Globus pallidus (tissue), 1 donor: Measurements from ENCODE around the gene WDR70.
"Not testable (repeated sequence)": the region's sequence is repeated elsewhere in the genome, so short reads cannot be mapped to it uniquely, and the experiment has no call there.

Source experiments
- DNase-seq: peaks from one replicate; pipeline ENCODE4 v3.0.0-alpha.2; 2015; ENCODE audit warnings: low spot score

The WDR70 gene

DNA sequence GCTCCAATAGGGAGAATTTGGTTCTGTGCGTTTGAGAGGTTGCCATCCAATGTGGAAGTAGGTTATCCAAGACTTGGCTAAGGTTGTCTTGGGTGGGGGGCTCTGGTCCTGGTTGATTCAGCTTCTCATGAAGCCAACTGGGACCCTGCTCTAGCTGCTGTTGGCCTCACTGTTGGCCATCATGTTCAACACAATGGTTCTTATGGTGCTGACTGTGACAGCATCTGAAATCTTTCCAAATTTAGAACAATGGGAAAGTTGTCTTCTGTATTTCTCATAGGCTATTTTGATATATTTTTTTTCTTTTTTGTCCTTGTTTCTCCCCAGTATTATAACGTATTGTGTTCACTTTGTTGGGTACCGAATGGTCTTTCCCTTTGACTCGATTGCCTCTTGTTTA lies 388.8 kb downstream of the WDR70 start:
- peak; percentile 90 for DNase-seq

DNA sequence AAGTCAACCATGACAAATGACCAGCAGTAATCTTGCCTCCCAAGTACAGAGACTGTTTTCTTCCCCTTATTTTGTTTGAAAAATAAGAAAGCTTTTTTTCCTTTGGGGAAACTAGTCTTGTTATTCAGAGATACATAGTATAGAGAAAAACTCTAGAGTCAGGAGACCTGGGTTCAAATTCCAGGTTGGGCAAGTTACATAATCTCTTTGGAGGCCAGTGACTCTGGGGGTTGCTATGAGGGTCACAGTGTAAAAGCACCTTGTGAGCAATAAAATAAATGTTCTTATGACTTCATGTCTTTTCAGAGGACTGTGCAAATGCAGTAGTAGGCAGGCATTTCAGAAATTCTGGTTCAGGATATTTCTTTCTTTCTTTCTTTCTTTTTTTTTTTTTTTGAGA lies 389.3 kb downstream of the WDR70 start:
- no peak for DNase-seq

DNA sequence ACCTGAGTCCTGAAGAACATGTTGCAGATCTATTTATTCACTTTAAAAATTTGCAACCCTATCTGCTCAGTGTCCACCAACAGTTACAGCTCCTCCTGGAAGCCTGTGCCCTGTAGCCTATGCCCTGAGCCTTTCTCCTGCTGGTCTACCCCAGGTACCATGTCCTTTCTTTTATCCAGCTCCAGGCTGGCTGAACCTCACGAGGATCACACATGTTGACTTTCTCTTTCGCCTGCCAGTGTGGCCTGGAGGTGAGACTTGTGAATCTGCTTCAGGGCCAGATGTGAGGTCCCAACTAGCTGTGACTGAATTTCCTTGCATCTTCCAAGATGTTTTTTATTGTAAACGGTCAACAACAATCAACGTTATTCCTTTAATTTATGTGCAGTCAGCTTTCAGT lies 390.0 kb downstream of the WDR70 start:
- no peak for DNase-seq

DNA sequence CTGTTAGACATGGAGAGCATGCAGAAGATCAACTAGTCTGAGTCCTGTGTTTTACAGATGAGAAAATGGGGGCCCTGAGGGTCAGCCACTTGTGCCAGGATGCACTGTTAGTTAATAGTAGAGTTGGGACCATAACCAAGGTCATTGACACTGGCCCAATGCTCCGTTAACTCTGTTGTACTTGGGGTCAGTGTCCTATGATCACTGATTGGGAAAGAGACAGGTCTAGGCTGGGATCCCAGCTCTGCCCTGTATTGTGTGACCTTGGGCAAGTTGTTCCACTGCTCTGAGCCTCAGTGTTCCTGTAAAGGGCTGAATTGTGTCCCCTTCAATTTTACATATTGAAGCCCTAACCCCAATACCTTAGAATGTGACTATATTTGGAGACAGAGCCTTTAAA lies 390.7 kb downstream of the WDR70 start:
- DNase-seq = no peak

DNA sequence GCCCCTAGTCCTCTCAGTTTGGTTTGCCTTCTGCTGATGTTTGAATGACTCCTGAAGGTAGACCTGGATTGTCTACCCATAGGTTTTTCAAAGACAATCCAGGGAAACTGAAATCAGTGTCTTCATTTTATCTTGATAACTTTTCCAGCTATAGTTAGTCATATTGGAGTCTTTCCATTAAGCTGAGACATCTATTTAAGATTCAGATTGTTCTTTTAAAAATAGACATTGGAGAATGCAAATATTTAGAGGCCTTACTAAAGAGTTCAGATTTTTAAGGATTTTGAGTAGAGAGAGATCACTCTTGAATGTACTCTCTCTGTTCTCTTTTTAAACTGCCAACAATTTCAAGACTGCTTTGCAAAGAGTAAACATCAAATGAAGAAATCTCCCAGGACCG lies 391.7 kb downstream of the WDR70 start:
- DNase-seq = no peak

GRCh38 chr5:37771203-37771611 lies 392.1 kb downstream of the WDR70 start:
- no peak for DNase-seq

DNA sequence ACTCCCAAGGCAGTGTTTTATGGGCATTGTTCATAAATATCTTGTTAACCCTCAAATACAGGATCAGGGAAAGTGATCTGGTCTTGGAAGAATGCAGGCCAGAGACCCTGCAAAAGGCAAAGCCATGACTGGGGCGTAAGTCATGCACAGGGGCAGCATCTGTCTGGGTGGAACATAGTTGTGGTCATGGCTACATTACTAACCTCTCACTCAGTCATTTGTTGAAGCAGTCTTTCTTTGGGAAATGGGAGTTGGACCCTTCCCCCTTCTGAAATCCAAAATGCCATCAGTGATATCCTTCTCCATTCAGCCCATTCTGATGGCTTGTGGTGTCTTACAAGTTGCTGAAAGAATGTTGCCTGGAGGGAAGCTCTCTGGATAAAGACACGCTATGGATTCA lies 392.6 kb downstream of the WDR70 start:
- DNase-seq = no peak

DNA sequence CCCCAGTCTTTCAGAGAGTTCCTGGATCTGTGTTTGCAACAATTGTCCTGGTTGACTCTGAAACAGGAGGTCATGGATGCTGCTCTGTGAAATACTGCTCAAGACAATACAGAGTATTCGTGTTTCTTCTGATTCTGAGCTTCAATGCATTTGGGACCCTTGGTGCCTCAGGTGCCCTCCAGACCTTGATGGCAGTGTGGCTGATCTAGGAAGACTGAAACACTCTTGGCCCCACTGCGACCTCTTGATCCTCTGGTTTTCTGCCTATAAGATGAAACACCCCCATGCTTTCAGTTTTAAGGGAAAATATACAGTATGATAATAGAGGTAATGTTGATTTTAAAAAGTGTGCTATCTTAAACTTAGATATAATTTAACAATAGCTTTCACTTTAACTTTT lies 393.1 kb downstream of the WDR70 start:
- no peak for DNase-seq

DNA sequence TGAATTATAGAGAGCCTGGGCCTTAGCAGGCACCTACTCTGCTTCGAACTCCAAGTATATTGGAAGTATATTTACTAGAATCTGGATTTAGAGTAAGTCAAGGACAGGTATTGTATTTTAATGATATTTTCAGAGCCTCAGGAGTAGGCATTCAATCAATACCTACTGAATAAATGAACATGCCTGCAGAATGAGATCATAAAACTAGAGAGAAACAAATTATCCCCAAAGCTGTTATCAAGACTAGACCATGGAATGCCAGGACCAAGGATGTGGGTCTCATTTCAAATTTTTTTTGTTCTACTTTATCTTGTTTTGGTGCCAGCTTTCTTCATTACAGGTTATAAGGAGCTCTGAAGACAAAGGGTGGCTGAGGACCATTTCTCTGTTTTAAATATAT lies 394.7 kb downstream of the WDR70 start:
- DNase-seq = no peak

DNA sequence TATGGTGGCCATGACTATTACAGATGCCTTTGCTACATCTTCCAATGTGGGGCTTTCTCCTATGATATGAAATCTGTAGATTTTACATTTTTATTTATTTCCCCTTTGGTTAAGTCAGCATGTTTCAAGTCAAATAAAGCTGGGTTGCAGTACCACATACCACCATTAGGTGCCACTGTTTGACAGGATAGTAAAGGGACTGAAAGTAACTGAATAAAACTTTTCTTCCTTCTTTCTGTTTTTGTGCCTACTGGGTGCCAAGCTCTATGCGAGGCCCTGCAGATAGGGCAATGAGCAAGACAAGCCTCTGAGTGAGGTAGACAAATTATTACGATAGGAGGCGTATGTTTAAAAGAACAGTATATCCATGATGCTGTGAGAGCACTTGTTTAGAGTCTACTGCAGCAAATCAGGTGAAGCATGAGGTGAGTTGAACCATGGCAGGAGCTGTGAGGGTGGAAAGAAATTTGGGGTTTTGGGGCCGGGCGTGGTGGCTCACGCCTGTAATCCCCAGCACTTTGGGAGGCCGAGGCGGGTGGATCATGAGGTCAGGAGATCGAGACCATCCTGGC lies 395.9 kb downstream of the WDR70 start:
- no peak for DNase-seq

- no peak for DNase-seq
Observed at GRCh38 chr5:37776826-37777225, 397.7 kb downstream of the WDR70 start.

- no peak for DNase-seq
Observed at GRCh38 chr5:37777432-37778130, 398.5 kb downstream of the WDR70 start.

DNA sequence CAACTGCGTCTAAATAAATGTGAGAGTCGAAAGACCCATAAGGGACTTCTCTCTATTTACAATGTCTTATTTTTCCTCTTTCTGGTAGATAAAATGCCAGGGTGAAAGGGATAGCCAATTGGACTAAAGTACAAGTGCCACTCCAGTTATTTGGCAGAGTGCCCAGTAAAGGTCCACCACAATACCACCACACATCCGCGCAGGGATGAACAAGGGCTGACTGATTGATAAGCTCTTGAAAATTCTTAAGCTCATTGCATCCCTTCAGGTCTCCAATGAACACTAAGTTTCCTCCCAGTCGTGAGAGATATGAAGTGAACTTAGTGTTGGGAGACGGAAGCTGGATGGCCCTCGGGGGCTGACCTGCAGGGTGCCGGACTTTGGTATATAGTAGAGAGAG lies 402.3 kb downstream of the WDR70 start:
- not testable (repeated sequence) for DNase-seq

DNA sequence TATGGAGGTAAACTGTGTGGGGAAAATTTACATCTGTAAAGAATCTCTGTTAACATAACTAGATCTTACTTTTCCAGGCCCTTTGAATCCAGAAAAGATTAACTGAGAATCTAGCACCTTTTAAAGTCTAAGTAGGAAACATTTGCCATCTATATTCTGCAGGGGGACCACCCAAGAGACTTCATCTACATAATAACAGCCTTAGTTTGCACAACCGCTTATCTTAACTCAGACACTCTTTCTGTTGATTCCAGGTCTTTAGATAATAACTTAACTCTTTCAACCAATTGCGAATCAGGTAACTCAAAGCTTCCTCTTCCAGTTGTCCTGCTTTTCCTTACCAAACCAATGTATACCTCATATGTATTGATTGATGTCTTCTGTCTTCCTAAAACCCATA lies 407.3 kb downstream of the WDR70 start:
- DNase-seq = no peak

GRCh38 chr5:37786862-37787519 lies 407.9 kb downstream of the WDR70 start:
- DNase-seq = no peak

DNA sequence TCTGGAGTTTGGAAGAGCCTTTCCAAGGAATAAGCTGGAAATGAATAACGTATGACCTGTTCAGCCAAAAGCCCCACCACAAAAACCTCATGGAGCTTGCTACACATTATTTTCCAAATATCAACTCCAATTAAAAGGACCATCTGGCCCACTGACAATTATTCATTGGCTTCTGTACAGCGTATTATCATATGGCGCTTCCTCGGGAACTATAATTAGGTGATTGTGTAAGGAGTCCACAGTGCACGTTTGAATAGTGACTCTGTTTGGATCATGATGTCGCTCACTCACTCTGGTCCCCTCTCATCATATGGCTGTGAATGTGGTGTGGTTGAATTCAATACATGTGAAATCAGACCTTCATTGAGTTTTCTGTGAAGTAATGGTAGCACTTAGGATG lies 408.6 kb downstream of the WDR70 start:
- no peak for DNase-seq

GRCh38 chr5:37789991-37790390 lies 410.9 kb downstream of the WDR70 start:
- no peak for DNase-seq

DNA sequence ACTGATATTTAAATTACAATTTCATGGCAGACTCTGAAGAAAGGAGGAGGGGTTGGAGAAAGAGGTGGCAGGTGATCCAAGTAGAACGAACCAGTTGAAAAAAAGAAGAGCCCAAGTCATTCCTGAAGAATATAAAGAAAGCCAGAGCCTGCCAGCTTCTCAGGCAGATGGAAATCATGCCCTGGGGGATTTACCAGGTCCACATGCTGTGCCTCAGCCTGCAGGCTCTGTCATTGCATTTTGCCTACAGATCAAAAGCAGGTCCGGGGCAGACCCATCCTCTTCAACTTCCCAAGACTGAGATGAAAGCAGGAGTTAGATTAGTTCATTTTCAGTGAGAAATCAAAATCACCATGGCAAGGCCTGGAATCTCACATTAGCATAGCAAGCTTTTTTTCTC lies 412.2 kb downstream of the WDR70 start:
- DNase-seq = no peak

GRCh38 chr5:37792975-37793631 lies 414.0 kb downstream of the WDR70 start:
- DNase-seq = no peak

- DNase-seq = not testable (repeated sequence)
Observed at GRCh38 chr5:37795292-37795691, 416.2 kb downstream of the WDR70 start.

GRCh38 chr5:37796435-37796834 lies 417.3 kb downstream of the WDR70 start:
- DNase-seq = not testable (repeated sequence)

DNA sequence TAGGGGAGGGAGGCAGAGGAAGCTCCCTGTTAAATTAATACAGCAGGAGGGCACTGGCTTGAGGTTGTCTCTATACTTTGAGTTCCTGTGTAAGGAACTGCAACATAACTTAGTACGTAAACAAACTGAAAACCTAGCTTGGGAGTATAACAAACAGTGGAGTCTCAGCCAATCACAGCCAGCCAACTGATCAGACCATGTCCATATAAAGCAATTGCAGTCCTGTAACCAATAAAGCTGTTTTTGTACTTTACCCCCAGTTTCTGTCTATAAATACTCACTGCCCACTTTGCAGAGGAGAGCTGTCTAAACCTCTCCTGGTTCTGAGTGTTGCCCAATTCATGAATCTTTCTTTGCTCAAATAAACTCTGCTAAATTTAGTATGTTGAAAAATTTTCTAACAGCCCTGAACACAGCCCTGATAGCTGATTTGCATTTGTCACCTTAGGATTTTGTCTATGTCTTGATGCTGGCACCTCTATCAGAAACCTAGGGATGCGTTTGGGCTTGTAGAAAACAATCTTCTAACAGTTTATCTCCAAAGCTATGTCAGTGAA lies 420.8 kb downstream of the WDR70 start:
- DNase-seq = no peak

DNA sequence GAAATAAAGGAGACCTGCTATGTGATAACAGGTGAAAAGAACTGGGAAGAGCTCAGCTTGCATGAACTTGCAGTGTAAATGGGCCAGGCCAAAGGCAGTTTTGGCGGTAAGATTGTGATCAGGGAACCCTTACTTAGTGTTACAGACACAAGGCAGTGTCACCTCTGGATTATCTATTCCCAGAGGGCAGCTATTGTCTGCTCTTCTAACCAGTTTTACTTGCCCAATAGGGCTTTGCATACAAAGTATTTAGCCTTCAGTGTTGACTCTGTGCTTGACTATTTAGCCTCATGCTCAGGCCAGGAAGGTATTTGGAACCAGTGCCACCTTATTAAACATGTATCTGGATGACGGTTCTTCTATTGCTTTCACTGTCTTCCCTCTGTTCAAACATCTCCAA lies 422.4 kb downstream of the WDR70 start:
- no peak for DNase-seq
